GM19468 (cell line): ENCODE data around the gene LSG1.

Experiments
- ATAC-seq: cut with Tn5 transposase; IDR thresholded peaks from one replicate; pipeline ENCODE4 v1.9.1; 2021; ENCODE audit warnings: mild to moderate bottlenecking, moderate library complexity, moderate number of reproducible peaks; ENCODE audit not compliant: unreplicated experiment; ENCODE audit errors: extremely low read depth

The LSG1 gene

DNA sequence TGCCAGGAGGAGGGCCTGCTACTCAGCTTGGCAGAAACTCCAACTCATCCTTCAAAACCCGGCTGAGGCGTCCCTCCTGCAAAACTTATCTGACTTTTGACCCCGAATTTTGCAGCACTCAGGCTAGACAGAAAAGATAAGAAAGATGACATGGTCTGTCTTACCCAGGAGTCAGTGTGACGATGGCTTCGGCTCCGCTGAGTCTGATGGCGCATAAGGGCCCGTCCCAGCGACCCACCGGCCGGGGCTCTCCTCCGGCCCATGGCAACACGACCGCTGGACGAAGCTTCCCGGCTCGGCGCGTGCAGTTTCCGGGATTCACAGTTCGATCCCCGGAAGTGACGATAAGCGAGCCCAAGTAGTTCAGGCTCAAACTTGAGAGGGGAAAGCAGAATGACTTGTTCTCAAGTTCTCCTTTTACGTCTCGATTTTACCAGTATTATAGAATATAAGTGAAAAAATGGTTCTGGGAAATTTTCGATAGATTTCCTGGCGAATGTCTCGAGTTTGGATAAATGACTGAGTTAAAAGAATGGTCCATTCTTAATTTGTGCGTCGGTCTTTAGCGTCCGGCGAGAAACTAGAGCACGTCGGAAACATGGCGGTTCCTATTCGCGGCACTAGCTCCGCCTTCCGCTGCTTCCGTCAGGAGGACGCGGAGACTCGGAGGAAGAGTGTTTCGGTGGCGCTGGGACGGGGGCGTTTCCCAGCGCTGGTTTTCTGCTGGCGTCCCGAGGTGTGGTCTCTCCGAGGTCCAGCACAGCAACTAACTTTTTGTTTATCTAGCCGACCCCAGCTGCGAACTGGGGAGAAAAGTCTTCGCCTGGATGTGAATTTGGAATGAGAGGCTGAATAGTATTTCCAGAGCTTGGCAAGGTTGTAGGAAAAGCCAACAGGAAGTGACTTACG, at the start of gene LSG1:
Gene LSG1 (minus strand): TSS at position 292 of the 909 bp plus-strand sequence. CDS start 29 bp downstream, at position 263.
- ATAC-seq, result peak; percentile 75

GRCh38 chr3:194720048-194720447, 48.1 kb upstream of the LSG1 start:
- ATAC-seq, result no peak

DNA sequence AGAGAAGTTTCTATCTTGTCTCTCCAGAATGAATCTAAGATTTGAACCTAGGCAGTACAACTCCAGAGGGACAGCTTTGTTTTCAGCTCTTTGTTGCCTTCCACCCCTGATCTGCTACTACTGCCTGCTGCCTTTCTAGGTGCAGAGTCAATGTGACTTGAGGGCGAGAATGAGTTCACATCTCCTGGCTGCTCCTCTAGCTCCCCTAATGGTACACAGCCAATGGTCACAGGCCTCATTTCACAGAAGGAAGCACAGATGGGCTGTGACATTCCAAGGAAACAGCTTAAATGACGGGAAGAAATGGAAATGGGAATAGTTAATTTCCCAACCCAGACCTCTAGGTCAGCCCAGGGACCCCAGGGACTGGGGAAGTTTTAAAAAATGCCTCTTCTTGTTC, 46.1 kb upstream of the LSG1 start:
- ATAC-seq, result no peak

DNA sequence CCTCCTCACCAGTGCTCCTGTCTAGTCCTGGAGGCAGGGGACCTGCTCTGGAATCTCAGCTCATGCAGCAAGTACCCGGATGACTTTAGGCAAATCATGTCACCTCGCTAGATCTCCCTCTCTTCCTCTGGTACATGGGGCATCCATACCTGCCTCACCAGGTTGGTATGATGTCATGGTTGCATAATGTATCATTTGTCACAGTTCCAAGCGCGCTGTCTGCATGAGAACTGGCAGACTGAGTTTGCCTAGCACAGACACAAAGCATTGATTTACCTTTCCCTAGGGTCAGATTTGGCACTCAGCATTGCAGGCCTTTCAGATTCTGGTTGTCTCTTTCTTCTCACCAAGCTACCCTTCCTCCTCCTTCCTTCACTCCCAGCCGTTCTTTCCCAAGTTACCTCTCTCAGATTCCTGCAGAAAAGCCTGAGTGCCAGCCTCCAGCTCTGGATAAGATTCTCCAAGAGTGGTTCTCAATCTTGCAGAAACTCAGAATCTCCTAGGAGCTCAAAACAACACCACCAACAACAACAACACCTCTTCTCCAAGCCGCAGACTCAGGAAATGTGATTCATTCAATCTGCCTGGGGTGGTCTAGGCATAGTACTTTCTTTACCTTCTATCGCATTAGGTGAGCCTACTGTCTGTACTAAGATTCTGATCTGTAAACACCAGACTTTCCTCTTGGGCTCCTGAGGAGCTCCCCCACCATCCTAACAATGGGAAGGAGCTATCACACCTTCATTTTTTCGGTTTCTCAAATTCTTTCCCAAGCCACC, 43.2 kb upstream of the LSG1 start:
- no peak for ATAC-seq

- no peak for ATAC-seq
Observed at GRCh38 chr3:194714564-194714963, 42.6 kb upstream of the LSG1 start.

GRCh38 chr3:194714137-194714455, 42.1 kb upstream of the LSG1 start:
- no peak for ATAC-seq

GRCh38 chr3:194713299-194714136, 41.5 kb upstream of the LSG1 start:
- ATAC-seq, result no peak

DNA sequence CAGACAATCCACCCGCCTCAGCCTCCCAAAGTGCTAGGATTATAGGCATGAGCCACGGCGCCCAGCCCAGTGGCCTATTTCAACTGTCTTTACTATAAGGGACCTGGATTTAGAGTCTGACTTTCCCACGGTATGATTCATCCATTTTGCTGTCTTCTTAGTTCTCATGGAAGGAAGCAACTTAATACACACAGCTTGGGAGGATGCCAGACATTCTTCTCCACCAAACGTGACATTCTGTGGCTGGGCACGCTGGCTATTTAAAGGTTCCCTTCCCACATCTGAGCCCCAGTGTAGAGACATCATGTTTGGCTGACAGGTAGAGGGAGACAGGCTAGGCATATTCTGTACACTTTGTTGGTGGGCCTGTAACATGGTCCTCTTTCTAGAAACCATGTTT, 39.9 kb upstream of the LSG1 start:
- no peak for ATAC-seq

GRCh38 chr3:194711286-194711685, 39.3 kb upstream of the LSG1 start:
- no peak for ATAC-seq

DNA sequence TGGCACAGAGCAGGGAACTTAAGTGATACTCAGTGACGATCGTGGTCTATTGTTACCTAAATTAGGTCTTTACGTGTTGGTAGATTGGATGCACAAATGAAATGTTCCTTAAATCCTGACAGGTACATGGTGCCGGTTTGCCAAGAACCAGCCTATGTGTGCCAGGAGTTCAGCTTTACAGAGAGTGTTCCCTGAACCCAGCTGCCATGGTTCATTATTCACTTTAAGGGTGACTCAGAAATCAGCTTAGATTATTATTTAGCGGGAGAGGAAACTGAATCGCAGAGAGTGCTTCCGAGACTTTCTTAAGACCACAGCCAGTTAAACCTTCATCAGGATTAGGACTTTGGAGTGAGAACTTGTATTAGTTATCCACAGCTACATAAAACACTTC, 35.2 kb upstream of the LSG1 start:
- ATAC-seq, result no peak

DNA sequence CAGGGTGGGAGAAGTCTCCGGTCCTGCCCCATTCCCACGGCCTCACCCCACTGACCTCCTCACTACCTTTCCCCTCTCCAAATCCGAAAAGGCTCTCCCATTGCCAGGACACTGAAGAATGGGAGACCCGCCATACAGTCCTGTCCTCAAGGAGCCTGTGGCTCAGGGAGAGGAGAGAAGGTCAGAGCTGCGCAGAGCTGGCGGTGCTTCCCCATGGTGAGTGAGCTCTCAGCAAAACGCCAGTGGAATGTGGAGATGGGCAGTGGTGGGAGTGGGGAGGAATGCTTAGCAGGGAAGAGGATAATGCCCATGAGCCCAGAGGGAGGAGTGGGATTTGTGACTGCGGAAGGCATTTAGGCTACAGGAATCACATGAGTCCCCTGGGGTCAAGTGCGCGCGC, 33.8 kb upstream of the LSG1 start:
- ATAC-seq, result no peak

- ATAC-seq, result no peak
Observed at GRCh38 chr3:194705227-194705626, 33.2 kb upstream of the LSG1 start.

GRCh38 chr3:194702545-194702944, 30.6 kb upstream of the LSG1 start:
- ATAC-seq, result no peak

- ATAC-seq, result no peak
Observed at GRCh38 chr3:194696702-194697101, 24.7 kb upstream of the LSG1 start.

DNA sequence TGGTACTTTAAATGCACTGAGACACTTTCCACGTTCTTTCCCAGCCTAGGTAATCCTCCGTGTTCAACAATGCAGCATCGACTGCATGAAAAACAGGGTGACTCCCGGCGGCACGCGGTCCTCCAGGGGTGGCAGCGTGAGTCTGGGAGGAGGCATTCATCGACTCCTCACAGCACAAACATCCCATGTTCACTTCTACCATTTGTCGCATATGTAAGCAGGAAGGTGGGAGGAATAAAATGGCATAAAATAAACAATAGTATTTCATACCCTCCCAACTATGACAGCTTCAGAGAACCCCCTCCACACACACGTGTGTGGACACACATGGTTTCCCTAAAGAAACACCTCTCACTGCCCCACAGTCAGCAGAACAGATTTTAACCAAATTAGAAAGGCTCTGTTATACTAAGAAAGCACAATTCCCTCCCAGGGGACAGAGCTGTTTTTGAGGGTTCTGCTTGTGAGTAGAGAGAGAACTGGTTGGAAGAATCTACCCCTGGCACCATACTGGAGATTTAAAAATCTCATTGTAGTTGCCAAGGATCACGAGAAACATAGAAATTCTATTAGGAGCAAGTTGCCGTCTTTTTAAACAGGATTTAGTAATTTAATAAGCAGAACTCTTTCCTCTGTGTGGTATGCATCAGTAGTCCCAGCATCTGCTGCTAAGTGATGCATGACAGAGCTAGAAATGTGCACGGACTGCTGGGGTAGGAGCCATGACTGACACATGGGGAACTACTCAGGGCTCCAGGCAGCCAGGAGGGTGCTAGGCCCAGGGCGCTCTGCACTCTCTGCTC, 19.7 kb upstream of the LSG1 start:
- peak; percentile 41 for ATAC-seq

- no peak for ATAC-seq
Observed at GRCh38 chr3:194690501-194691372, 18.7 kb upstream of the LSG1 start.

GRCh38 chr3:194689493-194689944, 17.5 kb upstream of the LSG1 start:
- no peak for ATAC-seq

DNA sequence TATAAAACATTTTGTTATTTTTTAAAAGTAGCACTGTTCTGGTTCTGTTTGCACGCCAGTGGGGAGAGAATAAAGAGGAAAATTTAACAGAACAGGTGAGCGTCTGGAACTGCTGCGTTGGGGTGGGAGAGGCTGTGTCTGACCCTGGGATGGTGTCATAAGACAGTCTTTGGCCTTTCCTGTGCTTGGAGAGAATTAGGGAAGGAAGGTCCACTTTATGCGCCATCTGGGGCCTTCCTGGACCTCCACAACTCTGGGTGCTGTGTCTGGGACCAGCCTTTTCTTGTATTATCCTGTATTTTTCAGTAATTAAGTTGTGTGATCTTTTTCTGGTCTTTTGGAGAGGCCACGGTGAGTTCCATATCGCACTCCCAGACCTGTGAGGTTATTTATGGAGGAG, 17.0 kb upstream of the LSG1 start:
- no peak for ATAC-seq
